Kidney epithelial cell (primary cell): ENCODE data around the gene CEACAM3. TPM values are rescaled to one million over a fixed set of nuclear protein-coding genes. Genes with fewer than 3 reads are reported as not detected.

Experiments
- DNase-seq: peaks from one replicate; pipeline ENCODE4 v3.0.0-alpha.2; 2010; ENCODE audit warnings: low read depth
- H3K27me3 ChIP-seq: 2 replicates; pipeline ENCODE4 v1.6.0; 2011; ENCODE audit warnings: low read length; ENCODE audit not compliant: control insufficient read depth, insufficient read depth
- H3K36me3 ChIP-seq: 2 replicates; pipeline ENCODE4 v1.5.1; 2011; ENCODE audit warnings: low read length; ENCODE audit not compliant: control insufficient read depth, insufficient read depth
- H3K4me3 ChIP-seq: 2 replicates; pipeline ENCODE4 v1.5.1; 2011; ENCODE audit warnings: low read depth, mild to moderate bottlenecking, control low read depth, low read length
- total RNA-seq: library from RNA; depleted of rRNA; stranded (reverse); fragments of >200 nt; gene quantifications from 2 replicates; pipeline ENCODE4 v1.2.3, GENCODE V29; 2015
- TF ChIP-seq, protein P1 (sequence below): IDR thresholded peaks from 2 replicates; pipeline ENCODE4 v1.5.1; 2011; ENCODE audit warnings: mild to moderate bottlenecking, moderate library complexity, low read length, control low read depth, inconsistent platforms; ENCODE audit not compliant: insufficient read depth, poor library complexity, severe bottlenecking

CEACAM3 gene
- total RNA-seq, 1 donor from 2014 or later, result not detected

DNA sequence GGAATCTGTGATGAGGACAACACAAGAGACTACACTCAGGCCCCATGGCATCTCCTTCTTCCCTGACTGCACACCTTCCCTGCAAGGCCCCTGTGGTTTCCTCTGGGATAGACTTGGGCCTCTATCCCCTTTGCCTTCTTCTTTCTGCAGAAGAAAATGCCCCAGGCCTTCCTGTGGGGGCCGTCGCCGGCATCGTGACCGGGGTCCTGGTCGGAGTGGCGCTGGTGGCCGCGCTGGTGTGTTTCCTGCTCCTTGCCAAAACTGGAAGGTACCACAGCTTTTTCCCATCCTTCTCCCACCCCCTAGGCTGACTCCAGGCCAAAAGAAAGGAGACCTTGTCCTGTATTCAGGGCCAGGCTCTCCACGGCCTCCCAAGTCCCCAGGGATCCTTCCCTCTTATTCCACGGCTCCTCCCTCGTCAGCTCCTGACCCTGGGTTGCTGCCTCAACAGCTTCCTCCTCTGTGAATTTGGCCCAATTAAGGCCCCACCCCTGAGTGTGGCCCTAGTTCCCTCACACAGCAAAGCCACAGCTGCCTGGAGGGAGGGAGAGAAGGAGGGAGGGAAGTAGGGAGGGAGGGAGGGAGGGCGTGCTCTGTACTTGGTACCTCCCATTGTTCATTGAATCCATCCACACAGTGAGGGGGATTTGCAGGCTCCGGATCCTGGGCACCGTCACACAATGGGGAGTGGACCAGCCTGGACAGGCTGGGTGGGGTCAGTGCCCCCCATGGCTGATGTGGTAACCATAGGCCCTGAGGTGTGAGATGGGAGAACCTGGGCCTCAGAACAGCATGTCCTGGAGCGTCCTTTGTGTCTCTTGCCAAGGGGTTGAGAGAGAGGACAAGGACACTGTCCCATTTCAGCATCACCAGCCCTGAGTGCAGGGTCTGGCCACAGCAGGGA lies 12.5 kb downstream of the CEACAM3 start:
- Histone ChIP-seq H3K27me3 (no peaks in the 10 kb centered on the region), H3K4me3 (no peak overlapping the region)
- TF ChIP-seq, protein P1, sequence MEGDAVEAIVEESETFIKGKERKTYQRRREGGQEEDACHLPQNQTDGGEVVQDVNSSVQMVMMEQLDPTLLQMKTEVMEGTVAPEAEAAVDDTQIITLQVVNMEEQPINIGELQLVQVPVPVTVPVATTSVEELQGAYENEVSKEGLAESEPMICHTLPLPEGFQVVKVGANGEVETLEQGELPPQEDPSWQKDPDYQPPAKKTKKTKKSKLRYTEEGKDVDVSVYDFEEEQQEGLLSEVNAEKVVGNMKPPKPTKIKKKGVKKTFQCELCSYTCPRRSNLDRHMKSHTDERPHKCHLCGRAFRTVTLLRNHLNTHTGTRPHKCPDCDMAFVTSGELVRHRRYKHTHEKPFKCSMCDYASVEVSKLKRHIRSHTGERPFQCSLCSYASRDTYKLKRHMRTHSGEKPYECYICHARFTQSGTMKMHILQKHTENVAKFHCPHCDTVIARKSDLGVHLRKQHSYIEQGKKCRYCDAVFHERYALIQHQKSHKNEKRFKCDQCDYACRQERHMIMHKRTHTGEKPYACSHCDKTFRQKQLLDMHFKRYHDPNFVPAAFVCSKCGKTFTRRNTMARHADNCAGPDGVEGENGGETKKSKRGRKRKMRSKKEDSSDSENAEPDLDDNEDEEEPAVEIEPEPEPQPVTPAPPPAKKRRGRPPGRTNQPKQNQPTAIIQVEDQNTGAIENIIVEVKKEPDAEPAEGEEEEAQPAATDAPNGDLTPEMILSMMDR, result no peak

DNA sequence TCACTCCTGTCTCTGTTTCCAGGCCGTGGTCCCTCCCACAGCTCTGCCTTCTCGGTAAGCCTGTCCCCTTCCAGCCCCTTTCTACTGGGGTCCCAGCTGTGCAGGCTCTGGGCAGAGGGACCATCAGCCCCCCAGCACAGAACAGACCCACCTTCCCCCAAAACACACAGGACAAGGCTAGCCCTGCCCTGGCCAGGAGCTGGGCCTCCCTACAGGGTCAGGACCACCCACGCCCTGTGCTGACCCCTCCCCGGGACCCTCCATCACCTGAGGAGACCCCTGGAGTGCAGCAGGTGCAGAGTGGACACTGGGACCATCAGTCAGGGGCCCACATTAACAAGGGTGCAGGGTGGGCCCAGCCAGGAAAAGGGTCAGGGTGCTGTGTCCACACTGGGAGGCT lies 13.9 kb downstream of the CEACAM3 start:
- no peaks in the 10 kb centered on the region for H3K36me3 ChIP-seq
- H3K27me3 ChIP-seq, result no peaks in the 10 kb centered on the region
- TF ChIP-seq, protein P1, result no peak
- no peak overlapping the region for H3K4me3 ChIP-seq
- no peak for DNase-seq

More for the DNA sequence above, 12.5 kb downstream of the CEACAM3 start:
- DNase-seq, result no peak
- H3K36me3 ChIP-seq, result no peaks in the 10 kb centered on the region

DNA sequence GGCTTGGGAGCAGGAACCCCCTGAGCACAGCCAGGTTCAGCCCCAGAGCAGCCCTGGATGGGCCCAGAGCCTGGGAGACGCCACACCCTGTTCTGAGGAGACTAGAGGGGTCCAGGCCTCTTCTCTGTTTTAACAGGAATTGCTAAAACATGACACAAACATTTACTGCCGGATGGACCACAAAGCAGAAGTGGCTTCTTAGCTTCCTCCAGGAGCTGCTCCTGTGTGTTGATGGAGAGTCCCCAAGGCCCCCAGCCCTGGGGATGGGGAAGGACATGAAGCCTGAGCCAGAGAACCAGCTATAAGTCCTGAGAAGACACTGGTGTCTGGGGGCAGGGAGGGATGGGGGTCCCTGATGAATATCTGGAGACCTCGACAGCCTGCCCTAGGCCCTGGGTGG lies 14.6 kb downstream of the CEACAM3 start:
- no peak overlapping the region for H3K4me3 ChIP-seq
- DNase-seq, result no peak
- TF ChIP-seq, protein P1, result no peak
- no peaks in the 10 kb centered on the region for H3K36me3 ChIP-seq
- no peaks in the 10 kb centered on the region for H3K27me3 ChIP-seq

DNA sequence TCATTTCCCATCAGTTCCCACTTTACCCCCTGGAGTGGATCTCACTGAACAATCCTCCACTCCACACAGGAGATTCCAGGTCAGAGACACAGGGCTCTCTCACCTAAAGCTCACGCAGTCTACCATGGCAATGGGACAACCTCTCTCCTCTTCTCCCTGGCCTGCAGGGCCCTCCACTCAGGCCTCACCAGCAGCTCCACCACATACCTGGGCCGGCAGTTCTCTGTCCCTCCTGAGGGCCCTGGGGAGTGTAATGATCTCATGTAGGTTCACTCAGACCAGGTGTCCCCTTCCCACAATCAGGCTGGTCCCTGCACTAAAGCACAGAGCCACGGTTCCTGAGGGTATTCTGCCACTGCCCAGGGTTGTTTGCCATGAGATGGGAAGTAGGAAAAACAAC lies 15.6 kb downstream of the CEACAM3 start:
- DNase-seq, result no peak
- TF ChIP-seq, protein P1, result no peak
- H3K27me3 ChIP-seq, result no peaks in the 10 kb centered on the region
- no peak overlapping the region for H3K4me3 ChIP-seq
- no peaks in the 10 kb centered on the region for H3K36me3 ChIP-seq

DNA sequence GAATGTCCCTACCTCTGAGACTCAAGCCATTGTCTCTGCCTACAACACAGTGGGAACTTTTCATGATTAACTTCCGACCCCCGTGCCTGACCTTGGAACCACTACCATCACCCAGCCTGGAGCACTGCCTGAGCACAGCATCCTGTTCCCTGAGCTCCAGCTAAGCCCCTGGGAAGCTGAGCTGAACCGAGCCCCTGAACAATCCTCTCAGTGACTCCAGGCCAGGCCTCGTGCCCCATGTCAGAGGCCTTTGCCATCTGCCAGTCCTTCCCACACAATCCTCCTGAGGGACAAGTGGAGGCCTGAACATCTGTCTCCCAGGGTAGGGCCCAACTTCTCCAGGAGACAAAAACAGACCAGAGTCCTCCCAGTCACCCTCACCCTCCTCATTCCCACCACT lies 17.5 kb downstream of the CEACAM3 start:
- TF ChIP-seq, protein P1, result no peak
- H3K4me3 ChIP-seq, result no peak overlapping the region
- no peak for DNase-seq
- no peaks in the 10 kb centered on the region for H3K27me3 ChIP-seq
- H3K36me3 ChIP-seq, result no peaks in the 10 kb centered on the region
